Lower lobe of right lung (tissue), 2 donors: ENCODE measurements around the gene ABCB8. TPM values are rescaled to one million over a fixed set of nuclear protein-coding genes. Genes with fewer than 3 reads are reported as not detected.

Experiments used
- ATAC-seq, 2 donors: fragments of 200-7000 bp; cut with Tn5 transposase; one replicate each; pipeline ENCODE4 v1.9.1; 2020 to 2022; ENCODE audit warnings: mild to moderate bottlenecking in 2 of 2, moderate library complexity in 2 of 2
- DNase-seq: peaks from one replicate; pipeline ENCODE4 v3.0.0-alpha.2; 2020
- H3K27ac ChIP-seq: fragments of 200-600 bp; one replicate; pipeline ENCODE4 v1.8.0; 2022
- H3K27me3 ChIP-seq: fragments of 200-600 bp; one replicate; pipeline ENCODE4 v1.8.0; 2022; ENCODE audit warnings: low read depth
- H3K36me3 ChIP-seq: fragments of 200-600 bp; one replicate; pipeline ENCODE4 v1.8.0; 2022; ENCODE audit warnings: mild to moderate bottlenecking
- H3K4me1 ChIP-seq: fragments of 200-600 bp; one replicate; pipeline ENCODE4 v1.8.0; 2022
- H3K4me3 ChIP-seq: fragments of 200-600 bp; one replicate; pipeline ENCODE4 v1.8.0; 2022; ENCODE audit warnings: mild to moderate bottlenecking
- H3K9me3 ChIP-seq: fragments of 200-600 bp; one replicate; pipeline ENCODE4 v1.8.0; 2022
- intact Hi-C: fragments of 100-400 bp; cut with DNase I; formaldehyde crosslinking; loops from one replicate; pipeline ENCODE4 v1.11.0; 2022
- total RNA-seq: library from RNA; stranded (reverse); fragmentation: NEBNext Ultra II Directional; extraction: Animal tissue kit (Norgen Biotek cat#: 25700); gene quantifications from one replicate; pipeline ENCODE4 v1.2.1, GENCODE V29; 2021
- TF ChIP-seq, protein P1 (sequence below): fragments of 200-600 bp; IDR thresholded peaks from one replicate; pipeline ENCODE4 v1.8.0; 2022; ENCODE audit warnings: antibody characterized with exemption, mild to moderate bottlenecking
- donor health status: DM: no; HTN: yes; CAD: no; lungs with severe emphysema.

ABCB8 gene
- total RNA-seq, 1 donor from 2014 or later, result 42.4 TPM

DNA sequence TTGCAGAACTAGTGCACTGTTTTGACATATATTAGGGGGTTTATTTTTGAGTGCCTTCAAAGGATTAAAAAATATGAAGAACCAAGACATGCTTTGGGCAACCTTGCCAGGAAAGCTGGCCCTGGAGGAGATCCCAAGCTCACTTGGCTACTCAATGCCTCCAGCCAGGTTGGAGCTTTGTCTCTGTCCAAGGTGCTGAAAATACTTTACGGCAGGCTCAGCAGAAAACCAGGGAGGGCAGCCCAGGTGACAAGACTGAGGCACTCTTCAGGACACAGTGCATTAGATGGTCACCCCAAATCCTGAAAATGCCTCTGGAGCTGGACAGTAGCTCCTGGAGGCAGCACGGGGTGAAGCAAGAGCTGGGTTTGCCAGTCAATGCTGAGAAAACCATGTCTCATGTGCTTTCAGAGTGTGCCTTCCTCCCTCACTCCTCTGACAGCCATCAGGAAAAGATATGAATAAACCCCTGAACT is 44.3 kb upstream of the ABCB8 start:
- no peaks in the 10 kb centered on the region for H3K9me3 ChIP-seq
- H3K36me3 ChIP-seq, result no peaks in the 10 kb centered on the region
- DNase-seq (no peak), ATAC-seq (no peak)
- H3K27me3 ChIP-seq, result peaks cover 36% of the 10 kb centered on the region
- intact Hi-C loops, result no loop called here
- H3K4me1 ChIP-seq, result peaks cover 11% of the 10 kb centered on the region
- H3K4me3 ChIP-seq, result no peak overlapping the region
- H3K27ac ChIP-seq, result no peak overlapping the region
- TF ChIP-seq, protein P1, sequence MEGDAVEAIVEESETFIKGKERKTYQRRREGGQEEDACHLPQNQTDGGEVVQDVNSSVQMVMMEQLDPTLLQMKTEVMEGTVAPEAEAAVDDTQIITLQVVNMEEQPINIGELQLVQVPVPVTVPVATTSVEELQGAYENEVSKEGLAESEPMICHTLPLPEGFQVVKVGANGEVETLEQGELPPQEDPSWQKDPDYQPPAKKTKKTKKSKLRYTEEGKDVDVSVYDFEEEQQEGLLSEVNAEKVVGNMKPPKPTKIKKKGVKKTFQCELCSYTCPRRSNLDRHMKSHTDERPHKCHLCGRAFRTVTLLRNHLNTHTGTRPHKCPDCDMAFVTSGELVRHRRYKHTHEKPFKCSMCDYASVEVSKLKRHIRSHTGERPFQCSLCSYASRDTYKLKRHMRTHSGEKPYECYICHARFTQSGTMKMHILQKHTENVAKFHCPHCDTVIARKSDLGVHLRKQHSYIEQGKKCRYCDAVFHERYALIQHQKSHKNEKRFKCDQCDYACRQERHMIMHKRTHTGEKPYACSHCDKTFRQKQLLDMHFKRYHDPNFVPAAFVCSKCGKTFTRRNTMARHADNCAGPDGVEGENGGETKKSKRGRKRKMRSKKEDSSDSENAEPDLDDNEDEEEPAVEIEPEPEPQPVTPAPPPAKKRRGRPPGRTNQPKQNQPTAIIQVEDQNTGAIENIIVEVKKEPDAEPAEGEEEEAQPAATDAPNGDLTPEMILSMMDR, result no peak

DNA sequence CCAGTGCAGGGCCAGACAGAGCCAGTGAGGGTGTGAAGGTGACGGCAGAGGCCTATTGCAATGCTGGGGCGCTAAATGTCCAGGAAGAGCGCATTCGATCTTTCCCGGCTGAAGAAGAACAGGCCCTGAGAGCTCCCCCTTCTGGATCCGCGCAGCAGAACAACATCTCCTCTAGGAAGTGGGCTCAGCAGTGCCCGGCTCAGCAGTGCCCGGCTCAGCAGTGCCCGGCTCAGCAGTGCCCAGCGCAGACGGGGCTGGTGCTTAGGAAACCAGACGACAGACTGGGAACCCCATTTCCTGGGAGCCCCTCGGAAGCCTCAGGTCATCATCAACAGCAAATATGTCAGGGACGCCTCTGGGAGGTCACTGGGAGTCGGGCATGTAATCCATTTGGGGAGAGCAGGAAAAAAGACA is 42.1 kb upstream of the ABCB8 start:
- TF ChIP-seq, protein P1, result peak; percentile 70
- intact Hi-C loops, result no loop called here
- Histone ChIP-seq H3K27me3 (peaks cover 14% of the 10 kb centered on the region), H3K36me3 (no peaks in the 10 kb centered on the region), H3K4me1 (peaks cover 24% of the 10 kb centered on the region), H3K27ac (no peak overlapping the region), H3K4me3 (no peak overlapping the region), H3K9me3 (no peaks in the 10 kb centered on the region)
- ATAC-seq (peak; percentile 62 to 71), DNase-seq (no peak)

DNA sequence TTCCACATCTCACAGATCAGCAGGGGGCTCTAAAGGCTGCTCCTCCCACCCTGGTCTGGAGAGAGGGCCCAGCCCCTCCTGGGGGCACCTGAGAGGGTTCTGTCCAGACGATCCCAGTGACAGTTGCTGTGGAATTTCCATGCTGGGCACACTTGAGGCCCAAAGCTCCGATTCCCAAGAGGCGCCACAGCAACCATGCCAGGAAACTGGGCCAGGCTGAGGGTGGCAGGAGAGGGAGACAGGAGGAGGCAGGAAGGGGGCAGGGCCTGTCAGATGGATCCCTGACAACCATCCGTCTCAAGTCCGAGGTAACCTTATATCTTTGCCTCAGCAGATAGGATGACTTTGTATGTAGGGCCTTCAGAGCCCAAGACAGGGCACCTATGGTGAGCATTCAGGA is 41.7 kb upstream of the ABCB8 start:
- H3K4me3 ChIP-seq, result no peak overlapping the region
- no peak overlapping the region for H3K27ac ChIP-seq
- intact Hi-C loops, result no loop called here
- no peaks in the 10 kb centered on the region for H3K9me3 ChIP-seq
- H3K4me1 ChIP-seq, result peaks cover 24% of the 10 kb centered on the region
- TF ChIP-seq, protein P1, result no peak
- no peak for ATAC-seq
- H3K36me3 ChIP-seq, result no peaks in the 10 kb centered on the region
- H3K27me3 ChIP-seq, result peaks cover 10% of the 10 kb centered on the region
- DNase-seq, result no peak

DNA sequence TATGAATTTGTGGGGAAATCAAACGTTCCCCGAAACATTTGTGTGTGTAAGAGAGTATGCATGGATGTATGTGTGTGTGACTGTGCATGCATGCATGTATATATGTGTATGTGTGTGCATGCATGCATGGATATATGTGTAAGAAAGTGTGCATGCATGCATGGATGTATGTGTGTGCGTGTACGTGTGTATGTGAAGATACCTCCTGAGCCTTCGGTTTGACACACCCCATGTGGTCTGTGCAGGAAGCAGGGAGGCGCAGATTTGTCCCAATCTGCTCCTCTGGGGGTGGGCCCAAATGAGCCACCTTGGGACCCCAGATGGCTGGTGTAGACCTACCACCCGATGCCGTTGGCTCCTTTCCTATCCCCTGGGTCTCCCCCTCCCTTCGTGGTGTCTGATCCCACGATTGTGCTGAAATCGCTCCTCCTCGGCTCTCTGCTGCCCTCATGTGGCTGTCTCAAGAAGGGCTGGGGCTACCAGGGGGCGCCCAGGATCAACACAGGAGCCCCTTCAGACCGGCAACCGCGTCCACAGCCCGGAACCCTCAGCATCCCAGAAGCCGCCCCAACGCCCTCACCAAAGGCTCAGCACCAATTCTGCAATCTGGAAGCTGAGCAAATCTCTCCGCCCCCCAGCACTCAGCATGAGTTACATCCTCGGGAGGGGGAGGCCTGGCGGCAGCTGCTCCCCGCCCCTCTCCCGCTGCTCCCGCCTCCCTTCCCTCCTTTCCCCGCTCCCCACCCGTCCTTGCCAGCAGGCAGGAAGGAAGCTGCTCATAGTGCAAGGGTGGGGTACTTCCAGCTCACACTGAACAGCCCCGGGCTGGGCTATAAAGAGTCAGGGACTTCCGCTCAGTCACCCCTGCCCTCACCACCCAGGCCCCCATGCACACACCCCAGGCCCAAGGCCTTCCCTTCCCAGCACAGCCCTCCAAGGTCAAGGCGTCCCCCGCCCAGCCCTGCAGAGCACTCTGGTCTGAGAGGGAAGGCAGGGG is 39.7 kb upstream of the ABCB8 start:
- Histone ChIP-seq H3K27ac (peak overlapping the region; percentile 60), H3K4me3 (peak overlapping the region; percentile 17), H3K27me3 (no peaks in the 10 kb centered on the region), H3K9me3 (no peaks in the 10 kb centered on the region), H3K36me3 (no peaks in the 10 kb centered on the region), H3K4me1 (peaks cover 29% of the 10 kb centered on the region)
- intact Hi-C loops, result no loop called here
- peak; percentile 59 to 69 for ATAC-seq
- DNase-seq, result no peak
- TF ChIP-seq, protein P1, result peak; percentile 89

DNA sequence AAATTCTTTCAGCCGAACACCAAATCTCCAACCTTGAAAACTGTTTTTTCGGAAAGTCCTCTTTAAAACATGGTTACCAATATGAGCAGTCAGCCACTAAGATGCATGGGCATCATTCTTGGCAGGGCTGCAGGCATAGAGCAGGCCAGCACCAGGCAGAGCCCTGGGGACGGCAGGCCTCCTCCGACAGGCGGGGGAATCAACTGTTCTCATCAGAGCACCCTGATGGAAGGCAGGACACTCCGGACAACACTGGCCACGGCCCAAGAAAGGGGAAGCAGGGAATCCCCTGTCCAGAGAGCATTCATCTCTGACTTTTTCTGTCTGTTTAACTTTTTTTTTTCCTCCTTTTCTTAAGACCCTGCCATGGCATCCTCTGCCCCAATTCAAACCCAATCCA is 38.8 kb upstream of the ABCB8 start:
- ATAC-seq, result no peak
- H3K4me1 ChIP-seq, result peaks cover 35% of the 10 kb centered on the region
- intact Hi-C loops, result no loop called here
- H3K36me3 ChIP-seq, result no peaks in the 10 kb centered on the region
- TF ChIP-seq, protein P1, result no peak
- no peaks in the 10 kb centered on the region for H3K9me3 ChIP-seq
- H3K4me3 ChIP-seq, result no peak overlapping the region
- no peak for DNase-seq
- H3K27ac ChIP-seq, result peak overlapping the region; percentile 60
- no peaks in the 10 kb centered on the region for H3K27me3 ChIP-seq
